Astrocyte (in vitro differentiated cells and primary cell): ENCODE measurements around the gene PGM2L1.

Experiments used
- EZH2 ChIP-seq: IDR thresholded peaks from 2 replicates; pipeline ENCODE4 v1.6.1; 2012; ENCODE audit warnings: mild to moderate bottlenecking, low read length, inconsistent platforms; ENCODE audit not compliant: insufficient read depth
- TF ChIP-seq, protein P1 (sequence below): IDR thresholded peaks from 2 replicates; pipeline ENCODE4 v1.5.1; 2011; ENCODE audit warnings: low read depth, mild to moderate bottlenecking, inconsistent platforms, low read length, moderate library complexity; ENCODE audit not compliant: insufficient read depth

DNA sequence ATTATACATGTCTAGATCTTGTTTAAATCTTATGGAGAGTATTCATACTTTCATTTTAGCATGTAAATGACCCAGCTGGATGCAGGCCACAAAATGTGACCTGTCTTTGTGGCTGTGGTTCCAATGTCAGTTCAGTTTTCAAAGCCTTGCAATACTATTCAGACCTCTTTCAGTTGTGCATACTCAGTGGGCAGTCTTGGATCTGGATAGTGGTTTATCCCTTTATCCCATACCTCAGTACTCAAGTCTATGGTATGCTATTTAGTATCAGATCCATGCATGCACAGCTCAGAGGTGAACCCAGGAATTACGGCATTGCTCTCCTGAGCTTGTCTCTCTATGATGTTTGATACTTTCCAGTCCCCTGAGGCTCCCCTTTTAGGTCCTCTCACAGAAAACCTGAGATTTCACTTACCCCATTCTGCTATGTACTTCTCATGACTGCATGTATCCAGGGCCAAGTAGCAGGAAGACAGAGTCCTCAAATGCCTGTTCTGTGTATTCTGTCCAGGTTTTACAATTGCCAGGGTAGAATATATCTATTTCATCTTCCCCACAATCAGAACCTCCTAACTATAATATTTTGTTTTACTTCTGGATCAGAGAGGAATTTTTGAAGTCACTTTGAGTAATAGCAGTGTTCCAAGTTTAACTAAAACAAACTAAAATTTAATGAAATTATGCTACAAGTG is 79.8 kb downstream of the PGM2L1 start:
- TF ChIP-seq EZH2 = no peak
- TF ChIP-seq, protein P1, sequence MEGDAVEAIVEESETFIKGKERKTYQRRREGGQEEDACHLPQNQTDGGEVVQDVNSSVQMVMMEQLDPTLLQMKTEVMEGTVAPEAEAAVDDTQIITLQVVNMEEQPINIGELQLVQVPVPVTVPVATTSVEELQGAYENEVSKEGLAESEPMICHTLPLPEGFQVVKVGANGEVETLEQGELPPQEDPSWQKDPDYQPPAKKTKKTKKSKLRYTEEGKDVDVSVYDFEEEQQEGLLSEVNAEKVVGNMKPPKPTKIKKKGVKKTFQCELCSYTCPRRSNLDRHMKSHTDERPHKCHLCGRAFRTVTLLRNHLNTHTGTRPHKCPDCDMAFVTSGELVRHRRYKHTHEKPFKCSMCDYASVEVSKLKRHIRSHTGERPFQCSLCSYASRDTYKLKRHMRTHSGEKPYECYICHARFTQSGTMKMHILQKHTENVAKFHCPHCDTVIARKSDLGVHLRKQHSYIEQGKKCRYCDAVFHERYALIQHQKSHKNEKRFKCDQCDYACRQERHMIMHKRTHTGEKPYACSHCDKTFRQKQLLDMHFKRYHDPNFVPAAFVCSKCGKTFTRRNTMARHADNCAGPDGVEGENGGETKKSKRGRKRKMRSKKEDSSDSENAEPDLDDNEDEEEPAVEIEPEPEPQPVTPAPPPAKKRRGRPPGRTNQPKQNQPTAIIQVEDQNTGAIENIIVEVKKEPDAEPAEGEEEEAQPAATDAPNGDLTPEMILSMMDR = peak; percentile 12
